ENCODE results near the gene TCF3. TPM values are rescaled to one million over a fixed set of nuclear protein-coding genes. Genes with fewer than 3 reads are reported as not detected.
A peak's percentile ranks its signal among the peaks of the same experiment; 100 is the strongest.

TCF3 gene
- total RNA-seq, 2 experiments from 2014 or later: 518 to 811 TPM

GRCh38 chr19:1613146-1613545, 39.3 kb downstream of the TCF3 start:
- BruUV-seq (replicated peaks): no TSS peak
- H3K27ac ChIP-seq (ENCODE audit: low read depth, low read length, poor library complexity, severe bottlenecking): no peak overlapping the region
- CTCF ChIA-PET (ENCODE audit: unreplicated experiment): no interaction called here

DNA sequence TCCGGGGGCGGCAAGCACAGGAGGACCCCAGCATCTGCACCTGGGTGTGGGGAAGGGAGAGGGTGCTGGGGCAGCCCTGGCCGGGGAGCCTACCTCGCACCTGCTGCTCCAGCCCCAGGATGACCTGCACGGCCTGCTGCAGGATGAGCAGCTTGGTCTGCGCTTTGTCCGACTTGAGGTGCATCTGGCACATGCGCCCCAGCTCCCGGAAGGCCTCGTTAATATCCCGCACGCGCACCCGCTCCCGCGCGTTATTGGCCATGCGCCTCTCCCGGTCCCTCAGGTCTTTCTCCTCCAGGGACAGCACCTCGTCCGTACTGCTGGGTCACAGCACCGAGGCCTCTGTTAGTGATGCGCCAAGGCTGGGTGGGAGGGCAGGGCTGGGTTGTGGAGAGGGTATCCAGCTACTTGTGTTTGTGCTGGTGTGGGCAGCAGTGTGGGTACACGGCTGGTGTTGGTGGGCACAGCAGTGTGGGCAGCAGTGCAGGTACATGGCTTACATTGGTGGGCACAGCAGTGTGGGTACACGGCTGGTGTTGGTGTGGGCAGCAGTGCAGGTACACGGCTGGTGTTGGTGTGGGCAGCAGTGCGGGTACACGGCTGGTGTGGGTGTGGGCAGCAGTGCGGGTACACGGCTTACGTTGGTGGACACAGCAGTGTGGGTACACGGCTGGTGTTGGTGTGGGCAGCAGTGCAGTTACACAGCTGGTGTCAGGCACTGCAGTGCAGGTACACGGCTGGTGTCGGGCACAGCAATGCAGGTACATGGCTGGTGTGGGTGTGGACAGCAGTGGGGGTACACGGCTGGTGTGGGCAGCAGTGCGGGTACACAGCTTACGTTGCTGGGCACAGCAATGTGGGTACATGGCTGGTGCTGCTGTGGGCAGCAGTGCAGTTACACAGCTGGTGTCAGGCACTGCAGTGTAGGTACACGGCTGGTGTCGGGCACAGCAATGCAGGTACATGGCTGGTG, 40.0 kb downstream of the TCF3 start:
- intact Hi-C loops (cut with micrococcal nuclease; ENCODE audit: unreplicated experiment): no loop called here
- POLR2A ChIA-PET: no interaction called here
- Histone ChIP-seq H3K27ac (ENCODE audit: low read depth, low read length, poor library complexity, severe bottlenecking) (peak overlapping the region; percentile 88), H3K4me2 (ENCODE audit: low read length) (no peak overlapping the region; the same call in 1 of the 2 replicates), H2AFZ (ENCODE audit: low read length) (no peak overlapping the region), H3K4me3 (ENCODE audit: low read depth, low read length, poor library complexity, severe bottlenecking) (no peak overlapping the region), H3K36me3 (ENCODE audit: insufficient read depth, low read length) (peaks cover 93% of the 10 kb centered on the region), H3K9me2 (ENCODE audit: insufficient read depth, low read length) (no peaks in the 10 kb centered on the region), H3K4me1 (ENCODE audit: insufficient read depth, low read length, poor library complexity, severe bottlenecking) (peaks cover 79% of the 10 kb centered on the region), H3K79me2 (ENCODE audit: insufficient read depth, low read depth, low read length) (peaks cover 10% of the 10 kb centered on the region; the same call in 1 of the 2 replicates), H3K9me3 (ENCODE audit: low read length) (no peaks in the 10 kb centered on the region), H4K20me1 (ENCODE audit: insufficient read depth, low read length) (no peaks in the 10 kb centered on the region)
- DNase-seq (ENCODE audit: low spot score): no peak
- CTCF ChIA-PET (ENCODE audit: unreplicated experiment): no interaction called here
- TF ChIP-seq EZH2phosphoT487 (IDR thresholded peaks at IDR 0.05; ENCODE audit: borderline replicate concordance, low read depth, low read length): no peak
- TF ChIP-seq, protein P1, sequence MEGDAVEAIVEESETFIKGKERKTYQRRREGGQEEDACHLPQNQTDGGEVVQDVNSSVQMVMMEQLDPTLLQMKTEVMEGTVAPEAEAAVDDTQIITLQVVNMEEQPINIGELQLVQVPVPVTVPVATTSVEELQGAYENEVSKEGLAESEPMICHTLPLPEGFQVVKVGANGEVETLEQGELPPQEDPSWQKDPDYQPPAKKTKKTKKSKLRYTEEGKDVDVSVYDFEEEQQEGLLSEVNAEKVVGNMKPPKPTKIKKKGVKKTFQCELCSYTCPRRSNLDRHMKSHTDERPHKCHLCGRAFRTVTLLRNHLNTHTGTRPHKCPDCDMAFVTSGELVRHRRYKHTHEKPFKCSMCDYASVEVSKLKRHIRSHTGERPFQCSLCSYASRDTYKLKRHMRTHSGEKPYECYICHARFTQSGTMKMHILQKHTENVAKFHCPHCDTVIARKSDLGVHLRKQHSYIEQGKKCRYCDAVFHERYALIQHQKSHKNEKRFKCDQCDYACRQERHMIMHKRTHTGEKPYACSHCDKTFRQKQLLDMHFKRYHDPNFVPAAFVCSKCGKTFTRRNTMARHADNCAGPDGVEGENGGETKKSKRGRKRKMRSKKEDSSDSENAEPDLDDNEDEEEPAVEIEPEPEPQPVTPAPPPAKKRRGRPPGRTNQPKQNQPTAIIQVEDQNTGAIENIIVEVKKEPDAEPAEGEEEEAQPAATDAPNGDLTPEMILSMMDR (conservative IDR thresholded peaks at IDR 0.05; ENCODE audit: low read length): no peak
- no TSS peak for BruUV-seq (replicated peaks)

More at GRCh38 chr19:1613146-1613545, 39.3 kb downstream of the TCF3 start:
- no peak for DNase-seq (ENCODE audit: low spot score)
- no peak overlapping the region for H3K4me2 ChIP-seq (ENCODE audit: low read length)
- H3K9me2 ChIP-seq (ENCODE audit: insufficient read depth, low read length): no peaks in the 10 kb centered on the region
- peaks cover 99% of the 10 kb centered on the region for H3K36me3 ChIP-seq (ENCODE audit: insufficient read depth, low read length)
- H3K9me3 ChIP-seq (ENCODE audit: low read length): no peaks in the 10 kb centered on the region
- no peak overlapping the region for H3K4me3 ChIP-seq (ENCODE audit: low read depth, low read length, poor library complexity, severe bottlenecking)
- no peak overlapping the region for H2AFZ ChIP-seq (ENCODE audit: low read length)
- peaks cover 79% of the 10 kb centered on the region for H3K4me1 ChIP-seq (ENCODE audit: insufficient read depth, low read length, poor library complexity, severe bottlenecking)
- TF ChIP-seq, protein P1 (conservative IDR thresholded peaks at IDR 0.05; ENCODE audit: low read length): no peak
- no peak for TF ChIP-seq EZH2phosphoT487 (IDR thresholded peaks at IDR 0.05; ENCODE audit: borderline replicate concordance, low read depth, low read length)
- H4K20me1 ChIP-seq (ENCODE audit: insufficient read depth, low read length): no peaks in the 10 kb centered on the region
- intact Hi-C loops (cut with micrococcal nuclease; ENCODE audit: unreplicated experiment): no loop called here
- H3K79me2 ChIP-seq (ENCODE audit: insufficient read depth, low read depth, low read length): peaks cover 10% of the 10 kb centered on the region; the same call in 1 of the 2 replicates
- POLR2A ChIA-PET: no interaction called here

DNA sequence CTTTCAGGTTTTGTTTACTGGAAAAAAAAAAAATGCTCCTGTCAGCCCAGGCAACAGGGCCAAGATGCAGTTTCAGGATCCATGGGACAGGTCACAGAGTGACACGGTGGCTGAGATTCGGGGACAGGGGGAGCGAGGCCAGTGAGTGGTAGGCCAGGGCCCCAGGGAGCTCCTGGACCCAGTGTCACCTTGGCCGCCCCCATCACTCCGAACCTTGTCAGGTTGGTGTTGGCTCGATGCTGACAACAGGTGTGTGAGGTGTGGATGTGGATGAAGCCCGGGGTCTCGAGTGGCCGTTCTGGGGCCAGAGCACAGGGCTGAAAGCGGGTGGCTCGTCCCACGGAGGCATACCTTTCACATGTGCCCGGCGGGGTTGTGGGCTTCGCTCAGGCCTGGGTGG, 41.1 kb downstream of the TCF3 start:
- Histone ChIP-seq H2AFZ (ENCODE audit: low read length) (no peak overlapping the region), H3K9me3 (ENCODE audit: low read length) (no peaks in the 10 kb centered on the region), H3K4me3 (ENCODE audit: low read depth, low read length, poor library complexity, severe bottlenecking) (no peak overlapping the region), H4K20me1 (ENCODE audit: insufficient read depth, low read length) (no peaks in the 10 kb centered on the region), H3K9me2 (ENCODE audit: insufficient read depth, low read length) (no peaks in the 10 kb centered on the region), H3K4me1 (ENCODE audit: insufficient read depth, low read length, poor library complexity, severe bottlenecking) (peaks cover 79% of the 10 kb centered on the region), H3K27ac (ENCODE audit: low read depth, low read length, poor library complexity, severe bottlenecking) (peak overlapping the region; percentile 88), H3K4me2 (ENCODE audit: low read length) (peak overlapping the region; percentile 37), H3K79me2 (ENCODE audit: insufficient read depth, low read depth, low read length) (peaks cover 6% of the 10 kb centered on the region; the same call in 1 of the 2 replicates), H3K36me3 (ENCODE audit: insufficient read depth, low read length) (peaks cover 82% of the 10 kb centered on the region)
- POLR2A ChIA-PET: interaction anchor here (0.6 kb wide), 1 partner anchor 849 kb away, joined by 7 read pairs; no protein-coding TSS in a partner anchor
- no peak for TF ChIP-seq EZH2phosphoT487 (IDR thresholded peaks at IDR 0.05; ENCODE audit: borderline replicate concordance, low read depth, low read length)
- TF ChIP-seq, protein P1 (conservative IDR thresholded peaks at IDR 0.05; ENCODE audit: low read length): no peak
- CTCF ChIA-PET (ENCODE audit: unreplicated experiment): no interaction called here
- DNase-seq (ENCODE audit: low spot score): no peak
- intact Hi-C loops (cut with micrococcal nuclease; ENCODE audit: unreplicated experiment): no loop called here
- BruUV-seq (replicated peaks): no TSS peak
